Measurements from ENCODE around the gene PPA1.
"Not testable (repeated sequence)": the region's sequence is repeated elsewhere in the genome, so short reads cannot be mapped to it uniquely, and the experiment has no call there.

Gene PPA1

DNA sequence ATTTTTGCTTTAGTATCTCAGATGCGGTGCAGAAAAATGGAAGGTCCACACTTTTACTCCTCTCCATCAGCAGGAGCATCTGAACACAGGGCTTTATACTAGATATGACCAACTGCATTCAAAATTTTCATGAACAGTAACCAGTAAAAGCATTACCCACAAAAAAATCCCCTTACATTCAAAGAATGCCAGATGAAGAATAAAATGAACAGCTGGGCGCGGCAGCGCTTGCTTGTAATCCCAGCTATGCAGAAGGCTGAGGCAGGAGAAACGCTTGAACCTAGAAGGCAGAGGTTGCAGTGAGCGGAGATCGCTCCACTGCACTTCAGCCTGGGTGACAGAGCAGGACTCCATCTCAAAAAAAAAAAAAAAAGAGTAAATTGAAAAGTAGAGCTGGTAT lies 66.0 kb downstream of the PPA1 start:
- DNase-seq, result no peak

DNA sequence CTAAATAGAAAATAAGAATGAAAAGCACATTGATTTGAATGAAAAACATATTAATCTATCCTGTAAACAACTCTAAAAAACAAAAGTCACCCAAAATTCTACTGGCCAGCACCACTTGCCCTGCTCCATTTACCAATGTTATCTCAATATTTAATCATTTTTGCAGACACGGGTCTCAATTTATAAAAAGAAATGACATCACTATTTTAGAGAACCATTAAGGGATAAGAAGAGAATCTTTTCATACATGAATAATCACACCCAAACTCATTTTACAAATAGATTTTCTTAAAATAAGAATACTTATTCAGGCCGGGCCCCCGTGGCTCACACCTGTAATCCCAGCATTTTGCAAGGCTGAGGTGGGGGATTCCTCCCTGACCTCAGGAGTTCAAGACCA lies 66.8 kb downstream of the PPA1 start:
- DNase-seq, result no peak

DNA sequence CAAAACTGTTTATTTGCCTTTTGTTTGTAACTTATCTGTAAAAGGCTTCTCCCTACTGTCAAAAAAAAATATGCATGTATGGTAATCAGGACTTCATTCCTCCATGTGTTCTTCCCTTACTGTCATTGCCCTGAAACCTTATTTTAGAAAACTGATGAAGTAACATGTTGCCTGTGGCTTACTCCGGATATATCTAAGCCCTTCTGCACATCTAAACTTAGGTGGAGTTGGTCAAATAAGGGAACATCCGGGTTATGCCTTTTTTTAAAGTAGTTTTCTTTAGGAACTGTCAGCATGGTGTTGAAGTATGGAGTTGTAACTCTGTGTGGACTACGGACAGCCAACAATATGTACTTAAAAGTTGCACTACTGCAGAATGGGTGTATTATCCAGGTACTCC lies 69.1 kb downstream of the PPA1 start:
- no peak for DNase-seq

DNA sequence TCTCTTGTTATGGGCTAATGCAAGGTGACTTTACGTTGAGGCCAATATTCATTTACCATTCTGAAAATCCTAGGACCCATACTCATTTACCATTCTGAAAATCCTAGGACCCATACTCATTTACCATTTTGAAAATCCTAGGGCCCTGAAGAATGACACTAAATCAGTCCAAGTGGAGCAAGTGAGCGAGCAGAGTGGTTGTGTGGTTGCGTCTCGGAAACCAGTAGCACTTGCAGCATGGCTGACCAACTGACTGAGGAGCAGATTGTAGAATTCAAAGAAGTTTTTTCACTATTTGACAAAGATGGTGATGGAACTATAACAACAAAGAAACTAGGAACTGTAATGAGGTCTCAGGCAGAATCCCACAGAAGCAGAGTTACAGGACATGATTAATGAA lies 69.8 kb downstream of the PPA1 start:
- no peak for DNase-seq

DNA sequence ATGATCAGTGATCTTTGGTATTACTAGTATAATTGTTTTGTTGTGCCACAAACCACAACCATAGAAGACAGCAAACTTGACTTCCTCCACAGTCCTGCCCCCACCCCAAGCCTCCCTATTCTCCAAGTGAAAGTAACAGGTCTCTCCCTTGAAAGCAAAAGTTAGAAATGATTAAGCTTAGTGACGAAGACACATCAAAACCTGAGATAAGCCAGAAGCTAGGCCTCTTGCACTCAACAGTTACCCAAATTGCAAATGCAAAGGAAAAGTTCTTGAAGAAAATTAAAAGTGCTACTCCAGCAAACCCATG lies 70.4 kb downstream of the PPA1 start:
- no peak for DNase-seq

DNA sequence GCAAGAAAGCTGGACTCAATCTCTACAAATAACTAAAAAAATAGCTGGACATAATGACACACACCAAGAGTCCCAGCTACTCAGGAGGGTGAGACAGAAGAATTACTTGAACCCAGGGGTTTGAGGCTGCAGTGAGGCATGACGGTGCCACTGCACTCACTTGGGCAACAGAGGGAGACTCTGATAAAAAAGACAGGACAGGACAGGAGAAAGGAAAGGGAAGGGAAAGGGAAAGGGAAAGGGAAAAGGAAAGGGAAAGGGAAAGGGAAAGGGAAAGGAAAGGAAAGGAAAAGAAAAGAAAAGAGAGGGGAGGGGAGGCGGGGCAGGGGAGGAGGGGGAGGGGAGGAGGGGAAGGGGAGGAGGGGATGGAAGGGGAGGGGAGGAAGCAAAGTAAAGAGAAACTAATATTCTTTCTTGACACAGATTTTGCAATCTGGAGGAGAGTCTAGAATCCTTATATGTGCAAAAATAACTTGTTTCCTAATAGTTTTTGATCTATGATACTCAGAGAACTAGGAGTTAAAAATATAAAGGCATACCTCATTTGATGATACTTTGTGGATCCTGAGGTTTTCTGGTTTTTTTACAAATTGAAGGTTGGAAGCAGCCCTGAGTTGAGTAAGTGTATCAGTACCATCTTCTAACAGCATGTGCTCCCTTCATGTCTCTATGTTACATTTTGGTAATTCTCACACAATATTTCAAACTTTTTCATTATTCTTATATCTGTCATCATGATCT lies 70.9 kb downstream of the PPA1 start:
- DNase-seq, result no peak

DNA sequence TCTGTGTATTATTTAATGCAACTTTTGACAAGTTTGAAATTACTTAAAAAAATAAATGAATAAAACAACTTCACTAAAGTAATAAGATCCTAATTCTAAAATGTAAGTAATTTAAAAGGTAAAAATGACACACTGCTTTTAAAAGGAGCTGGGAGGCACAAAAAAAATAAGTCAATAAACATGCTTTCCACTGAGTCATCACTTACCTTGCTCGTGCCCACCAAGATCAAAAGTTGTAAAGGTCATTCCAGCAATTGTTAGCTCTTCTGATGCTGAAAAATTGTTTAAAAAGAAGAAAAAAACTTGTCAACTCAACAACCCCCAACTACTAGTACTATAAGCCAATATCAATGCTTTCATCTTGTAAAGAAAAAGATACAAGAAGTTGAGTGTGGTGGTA lies 72.4 kb downstream of the PPA1 start:
- DNase-seq, result no peak

DNA sequence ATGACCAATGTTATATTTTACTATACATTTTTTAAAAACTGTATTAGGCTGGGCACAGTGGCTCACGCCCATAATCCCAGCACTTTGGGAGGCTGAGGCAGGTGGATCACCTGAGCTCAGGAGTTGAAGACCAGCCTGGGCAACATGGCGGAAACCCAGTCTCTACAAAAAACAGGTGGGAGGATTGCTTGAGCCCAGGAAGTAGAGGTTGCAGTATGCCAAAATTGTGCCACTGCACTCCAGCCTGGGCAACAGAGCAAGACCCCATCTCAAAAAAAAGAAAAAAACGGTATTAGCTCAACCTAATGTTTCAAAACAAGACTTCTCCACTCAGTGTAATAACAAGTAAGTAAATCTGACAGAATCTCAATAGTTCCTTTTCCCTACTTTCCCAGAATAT lies 73.9 kb downstream of the PPA1 start:
- not testable (repeated sequence) for DNase-seq

DNA sequence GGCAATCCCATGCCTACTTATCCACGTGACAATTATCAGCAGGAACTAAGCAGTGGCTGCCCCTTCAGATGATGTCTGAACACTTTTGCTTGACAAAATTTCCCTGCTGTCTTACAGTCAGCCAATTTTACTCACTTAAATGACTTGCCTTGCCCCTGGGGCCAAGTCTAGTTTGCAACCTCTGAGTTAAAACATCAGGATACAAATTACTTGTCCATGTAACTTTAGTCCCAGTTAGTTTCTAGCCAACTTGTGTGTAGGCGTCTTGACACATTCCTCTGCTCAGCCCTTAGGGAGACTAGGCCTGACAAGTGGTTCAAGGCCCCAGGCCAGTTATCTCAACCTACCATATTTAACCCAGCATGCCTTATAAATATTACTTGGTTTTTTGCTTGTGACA lies 75.1 kb downstream of the PPA1 start:
- DNase-seq, result no peak

DNA sequence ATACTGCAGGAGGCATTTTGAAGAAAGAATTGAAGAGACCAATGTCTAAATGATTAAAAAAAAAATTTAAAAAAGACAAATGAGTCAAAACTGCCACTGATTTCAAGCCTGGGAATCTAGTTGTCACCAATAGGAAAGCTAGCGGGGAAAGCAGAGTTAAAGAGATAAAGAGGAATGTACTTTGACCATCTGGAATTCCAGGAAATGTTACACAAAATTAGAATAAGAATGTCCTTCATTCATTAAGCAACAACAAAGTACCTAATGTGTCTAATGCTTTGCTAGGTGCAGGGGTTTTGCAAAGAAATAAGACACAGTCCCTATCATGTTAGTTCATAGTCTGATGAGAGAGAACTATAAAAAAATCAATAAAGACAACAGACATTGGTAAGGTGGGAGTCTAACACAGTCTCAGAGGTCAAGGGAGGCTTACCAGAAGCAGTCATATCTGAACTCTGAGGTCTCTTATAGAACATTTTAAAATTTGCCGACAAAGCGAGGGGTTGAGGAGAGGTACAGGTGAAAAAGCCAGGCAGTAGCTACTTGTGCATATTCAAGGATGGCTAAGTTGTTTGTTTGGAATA lies 77.9 kb downstream of the PPA1 start:
- no peak for DNase-seq

Data from hematopoietic multipotent progenitor cell treated with erythropoietin and hydrocortisone succinate and interleukin-3 and kit ligand, for 8 days (in vitro differentiated cells).